Suppressor macrophage (primary cell): Measurements from ENCODE around the gene NIPBL.
A peak's percentile ranks its signal among the peaks of the same experiment; 100 is the strongest.
"Not testable (repeated sequence)": the region's sequence is repeated elsewhere in the genome, so short reads cannot be mapped to it uniquely, and the experiment has no call there.

ENCODE experiments used
- DNase-seq, 4 experiments: peaks; one replicate each; pipeline ENCODE4 v3.0.0-alpha.2; 2020 to 2022
- total RNA-seq, 17 experiments: gene quantifications; one replicate each; lab custom pipeline; 2026; ENCODE audit warnings: mixed read lengths in 6 of 17, inconsistent platforms in 3 of 17; lab: John Stamatoyannopoulos, UW

Gene NIPBL
- 56.1 to 180 (median 86.1) reads per million in 17 experiments for total RNA-seq

- peak; percentile 93 to 96 (median 95) for DNase-seq
Observed at GRCh38 chr5:36876299-36876964, at the start of gene NIPBL. TSS of gene NIPBL (plus strand) at chr5:36876769. CDS start at chr5:36953697, 76,928 bp downstream.

GRCh38 chr5:36832274-36832673 lies 44.3 kb upstream of the NIPBL start:
- no peak for DNase-seq

- peak; percentile 29 to 75 (median 60) for DNase-seq
Observed at GRCh38 chr5:36836831-36837230, 39.7 kb upstream of the NIPBL start.

- DNase-seq: peak; percentile 53 to 88 (median 74)
Observed at GRCh38 chr5:36839489-36840476, 36.8 kb upstream of the NIPBL start.

- DNase-seq: peak in 2 of 4 experiments; percentile 31 to 32
Observed at GRCh38 chr5:36841677-36842076, 34.9 kb upstream of the NIPBL start.

- peak in 2 of 4 experiments; percentile 28 to 41 for DNase-seq
Observed at GRCh38 chr5:36842087-36842486, 34.5 kb upstream of the NIPBL start.

- DNase-seq: no peak
Observed at GRCh38 chr5:36844305-36844704, 32.3 kb upstream of the NIPBL start.

GRCh38 chr5:36848545-36848944 lies 28.0 kb upstream of the NIPBL start:
- not testable (repeated sequence) for DNase-seq

- not testable (repeated sequence) for DNase-seq
Observed at GRCh38 chr5:36852903-36853302, 23.7 kb upstream of the NIPBL start.

GRCh38 chr5:36854402-36855140 lies 22.0 kb upstream of the NIPBL start:
- DNase-seq: no peak

- DNase-seq: no peak
Observed at GRCh38 chr5:36855141-36855495, 21.5 kb upstream of the NIPBL start.

- DNase-seq: no peak
Observed at GRCh38 chr5:36861871-36862270, 14.7 kb upstream of the NIPBL start.

- DNase-seq: peak; percentile 17 to 92 (median 68)
Observed at GRCh38 chr5:36870399-36871040, 6.0 kb upstream of the NIPBL start.

GRCh38 chr5:36874465-36874864 lies 2.1 kb upstream of the NIPBL start:
- DNase-seq: no peak

GRCh38 chr5:36875051-36875789 lies 1.3 kb upstream of the NIPBL start:
- peak; percentile 63 to 77 (median 68) for DNase-seq

- peak; percentile 77 to 93 (median 88) for DNase-seq
Observed at GRCh38 chr5:36875790-36876298, 725 bp upstream of the NIPBL start.

- DNase-seq: peak; percentile 63 to 79 (median 69)
Observed at GRCh38 chr5:36876965-36877666, 547 bp downstream of the NIPBL start.

- DNase-seq: peak in 2 of 4 experiments; percentile 34 to 51
Observed at GRCh38 chr5:36877667-36878391, 1.3 kb downstream of the NIPBL start.

- no peak for DNase-seq
Observed at GRCh38 chr5:36878392-36879082, 2.0 kb downstream of the NIPBL start.
